Body of pancreas (tissue), 4 donors: ENCODE measurements around the gene CYP2D6. TPM values are rescaled to one million over a fixed set of nuclear protein-coding genes. Genes with fewer than 3 reads are reported as not detected.

ENCODE experiments used
- ATAC-seq: fragments of 150-250 bp; one replicate; pipeline ENCODE4 v1.9.1; 2016
- DNase-seq, 4 donors: peaks; one replicate each; pipeline ENCODE4 v3.0.0-alpha.2; 2019
- H3K27ac ChIP-seq, 4 donors: fragments of 200-600 bp; sonication (generic); 1 replicate in 3 of 4; 2 replicates in 1 of 4; pipeline versions ENCODE4 v1.5.1 to v1.6.1; 2016 to 2019; ENCODE audit warnings: mild to moderate bottlenecking in 1 of 4, mixed read lengths in 1 of 4, moderate library complexity in 1 of 4
- H3K27me3 ChIP-seq, 2 donors: fragments of 200-600 bp; sonication (generic); one replicate each; pipeline ENCODE4 v1.6.0; 2016; ENCODE audit warnings: mild to moderate bottlenecking in 1 of 2
- H3K36me3 ChIP-seq, 2 donors: fragments of 200-600 bp; sonication (generic); replicated peaks in 1 of 2; 2 replicates each; pipeline ENCODE4 v1.5.1; 2016; ENCODE audit warnings: low read depth in 2 of 2; ENCODE audit not compliant: insufficient read depth in 1 of 2
- H3K4me1 ChIP-seq: fragments of 200-600 bp; sonication (generic); one replicate; pipeline ENCODE4 v1.6.0; 2016
- H3K4me3 ChIP-seq, 2 donors: fragments of 200-600 bp; sonication (generic); 1 replicate in 1 of 2; 2 replicates in 1 of 2; pipeline ENCODE4 v1.5.1; 2016 to 2019
- H3K9me3 ChIP-seq, 3 donors: fragments of 200-600 bp; sonication (generic); 1 replicate in 2 of 3; 2 replicates in 1 of 3; pipeline ENCODE4 v1.5.1; 2016
- POLR2A ChIP-seq, 3 donors: fragments of 450-650 bp; IDR thresholded peaks; one replicate each; pipeline ENCODE4 v1.6.1; 2016; ENCODE audit warnings: antibody characterized with exemption in 3 of 3, mild to moderate bottlenecking in 2 of 3
- WGBS, 2 donors: methylation state at CpG; one replicate each; pipeline ENCODE4 v1.1.5; 2017; 5-methylcytosine and 5-hydroxymethylcytosine counted together
- intact Hi-C: fragments of 100-400 bp; cut with DNase I; formaldehyde crosslinking; loops from one replicate; pipeline ENCODE4 v1.15.1; 2023
- total RNA-seq, 2 donors: library from RNA; depleted of rRNA; stranded (reverse); fragments of >200 nt; gene quantifications; one replicate each; pipeline ENCODE4 v1.1.0, GENCODE V29; 2016
- TF ChIP-seq, protein P1 (sequence below), 7 experiments: fragments of 450-650 bp in 4 of 7; fragments of 200-600 bp in 3 of 7; sonication (generic) in 3 of 7; IDR thresholded peaks; one replicate each; pipeline ENCODE4 v1.5.1; 2016 to 2019; ENCODE audit warnings: antibody characterized with exemption in 7 of 7

Gene CYP2D6
- total RNA-seq, 2 donors from 2014 or later = 0.52 to 2.0 TPM

DNA sequence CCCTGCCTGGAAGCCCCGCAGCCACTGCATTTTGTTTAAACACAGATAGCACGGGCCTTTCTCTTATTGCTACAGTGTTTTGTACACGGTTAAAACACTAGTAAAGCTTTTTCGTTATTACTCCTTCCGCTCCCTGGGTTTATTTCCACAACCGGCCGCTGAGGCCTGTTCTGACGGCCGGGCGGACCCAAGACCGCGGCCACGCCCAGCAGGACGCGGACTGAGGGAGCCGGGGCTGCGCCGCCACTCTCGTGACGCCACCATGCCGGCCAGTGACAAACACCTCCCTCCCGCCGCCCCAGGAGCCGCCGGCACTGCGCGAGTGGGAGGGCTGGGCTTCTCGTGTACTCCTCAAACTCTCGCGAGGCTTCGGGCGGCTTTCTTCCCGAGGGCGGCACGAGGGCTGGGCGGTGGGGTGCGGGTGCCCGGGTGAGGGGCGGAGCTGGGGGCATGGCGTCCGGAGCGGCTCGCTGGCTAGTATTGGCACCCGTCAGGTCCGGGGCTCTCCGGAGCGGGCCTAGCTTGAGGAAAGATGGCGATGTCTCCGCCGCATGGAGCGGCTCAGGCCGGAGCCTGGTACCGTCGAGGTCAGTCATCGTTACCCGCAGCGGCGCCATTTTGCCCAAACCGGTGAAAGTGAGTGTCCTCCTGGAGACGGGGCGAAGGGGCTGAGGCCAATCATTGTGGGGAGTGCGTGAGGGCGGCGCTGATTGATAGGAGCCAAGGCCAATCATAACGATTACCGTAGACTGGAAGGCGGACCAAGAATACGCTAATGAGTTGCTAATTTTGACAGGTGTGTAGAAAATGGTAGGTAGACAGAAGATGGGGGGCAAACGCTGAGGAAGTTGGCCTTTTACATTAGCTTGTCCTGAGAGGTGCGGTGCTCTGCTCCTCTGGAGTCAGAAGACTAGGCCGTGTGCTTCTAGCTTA is 51.0 kb downstream of the CYP2D6 start, which contains the start of gene SMDT1:
Gene SMDT1 (plus strand): TSS at position 382 of the 933 bp plus-strand sequence. CDS start 69 bp downstream, at position 451.
- peak; percentile 90 to 93 (median 92) for TF ChIP-seq POLR2A (IDR thresholded peaks at IDR 0.05)
- TF ChIP-seq, protein P1, sequence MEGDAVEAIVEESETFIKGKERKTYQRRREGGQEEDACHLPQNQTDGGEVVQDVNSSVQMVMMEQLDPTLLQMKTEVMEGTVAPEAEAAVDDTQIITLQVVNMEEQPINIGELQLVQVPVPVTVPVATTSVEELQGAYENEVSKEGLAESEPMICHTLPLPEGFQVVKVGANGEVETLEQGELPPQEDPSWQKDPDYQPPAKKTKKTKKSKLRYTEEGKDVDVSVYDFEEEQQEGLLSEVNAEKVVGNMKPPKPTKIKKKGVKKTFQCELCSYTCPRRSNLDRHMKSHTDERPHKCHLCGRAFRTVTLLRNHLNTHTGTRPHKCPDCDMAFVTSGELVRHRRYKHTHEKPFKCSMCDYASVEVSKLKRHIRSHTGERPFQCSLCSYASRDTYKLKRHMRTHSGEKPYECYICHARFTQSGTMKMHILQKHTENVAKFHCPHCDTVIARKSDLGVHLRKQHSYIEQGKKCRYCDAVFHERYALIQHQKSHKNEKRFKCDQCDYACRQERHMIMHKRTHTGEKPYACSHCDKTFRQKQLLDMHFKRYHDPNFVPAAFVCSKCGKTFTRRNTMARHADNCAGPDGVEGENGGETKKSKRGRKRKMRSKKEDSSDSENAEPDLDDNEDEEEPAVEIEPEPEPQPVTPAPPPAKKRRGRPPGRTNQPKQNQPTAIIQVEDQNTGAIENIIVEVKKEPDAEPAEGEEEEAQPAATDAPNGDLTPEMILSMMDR (IDR thresholded peaks at IDR 0.05) = peak in 1 of 7 experiments; percentile 2
- H3K9me3 ChIP-seq = no peaks in the 10 kb centered on the region
- peaks cover 0 to 8% of the 10 kb centered on the region in 2 donors for H3K36me3 ChIP-seq
- ATAC-seq (peak; percentile 91), DNase-seq (peak; percentile 99)
- peaks cover 53% of the 10 kb centered on the region for H3K4me1 ChIP-seq
- no peaks in the 10 kb centered on the region for H3K27me3 ChIP-seq
- peak within 1 kb of the TSS; percentile 44 to 54 for H3K4me3 ChIP-seq
- intact Hi-C loops = no loop called here
- peak within 1 kb of the TSS; percentile 96 to 99 (median 98) for H3K27ac ChIP-seq
- 0 to 1% methylated on average over 31 to 71 of the region's 71 CpGs for WGBS, 2 donors

DNA sequence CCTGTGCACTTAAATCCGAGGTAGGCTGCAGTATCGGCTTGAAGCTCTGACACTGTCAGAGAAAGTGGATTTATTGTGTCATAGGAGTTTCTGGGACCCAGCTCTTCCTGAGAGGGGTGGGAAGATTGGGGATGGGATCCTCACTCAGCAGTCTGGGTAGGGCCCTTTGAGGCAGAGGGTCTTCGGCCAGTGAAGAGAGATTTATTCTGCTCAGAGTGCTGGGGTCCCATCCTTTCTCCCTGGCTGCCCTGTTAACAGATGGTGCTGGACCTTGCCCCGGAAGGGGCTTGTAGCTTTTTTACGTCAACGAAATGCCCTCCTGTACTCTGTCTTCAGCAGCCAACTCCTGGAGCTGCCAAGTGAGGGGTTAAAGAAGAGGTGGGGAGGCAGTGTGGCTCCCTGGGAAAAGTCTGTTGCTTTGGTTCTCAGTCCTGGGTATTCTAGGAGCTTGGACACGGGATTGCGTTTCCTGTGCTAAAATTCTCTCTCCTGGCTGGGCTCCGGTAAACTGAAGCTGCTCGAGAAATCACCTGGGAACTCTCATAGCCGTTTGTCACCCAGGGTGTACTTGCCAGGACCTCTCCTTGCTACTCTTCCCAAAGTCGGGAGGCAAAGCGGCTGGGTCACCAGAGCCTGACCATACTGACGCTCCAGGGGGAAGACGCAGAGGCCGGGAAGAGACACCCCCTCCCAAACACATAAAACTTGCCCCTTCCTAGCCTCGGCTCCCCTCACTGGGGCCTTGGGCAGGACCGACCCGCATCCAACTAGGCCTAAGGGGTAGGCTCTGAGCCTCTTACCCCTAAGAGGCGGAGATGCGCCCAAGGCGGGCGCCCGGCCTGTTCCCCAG is 51.9 kb downstream of the CYP2D6 start:
- Histone ChIP-seq H3K4me1 (peaks cover 57% of the 10 kb centered on the region), H3K9me3 (no peaks in the 10 kb centered on the region), H3K27me3 (no peaks in the 10 kb centered on the region), H3K36me3 (peaks cover 0 to 8% of the 10 kb centered on the region in 2 donors), H3K4me3 (no peak overlapping the region), H3K27ac (peak overlapping the region; percentile 96 to 99 (median 98))
- TF ChIP-seq, protein P1 (IDR thresholded peaks at IDR 0.05) = no peak
- TF ChIP-seq POLR2A (IDR thresholded peaks at IDR 0.05) = no peak
- ATAC-seq = peak; percentile 1
- peak in 2 of 4 donors; percentile 23 to 31 for DNase-seq
- intact Hi-C loops = no loop called here
- 30 to 37% methylated on average over 15 to 24 of the region's 24 CpGs for WGBS, 2 donors

DNA sequence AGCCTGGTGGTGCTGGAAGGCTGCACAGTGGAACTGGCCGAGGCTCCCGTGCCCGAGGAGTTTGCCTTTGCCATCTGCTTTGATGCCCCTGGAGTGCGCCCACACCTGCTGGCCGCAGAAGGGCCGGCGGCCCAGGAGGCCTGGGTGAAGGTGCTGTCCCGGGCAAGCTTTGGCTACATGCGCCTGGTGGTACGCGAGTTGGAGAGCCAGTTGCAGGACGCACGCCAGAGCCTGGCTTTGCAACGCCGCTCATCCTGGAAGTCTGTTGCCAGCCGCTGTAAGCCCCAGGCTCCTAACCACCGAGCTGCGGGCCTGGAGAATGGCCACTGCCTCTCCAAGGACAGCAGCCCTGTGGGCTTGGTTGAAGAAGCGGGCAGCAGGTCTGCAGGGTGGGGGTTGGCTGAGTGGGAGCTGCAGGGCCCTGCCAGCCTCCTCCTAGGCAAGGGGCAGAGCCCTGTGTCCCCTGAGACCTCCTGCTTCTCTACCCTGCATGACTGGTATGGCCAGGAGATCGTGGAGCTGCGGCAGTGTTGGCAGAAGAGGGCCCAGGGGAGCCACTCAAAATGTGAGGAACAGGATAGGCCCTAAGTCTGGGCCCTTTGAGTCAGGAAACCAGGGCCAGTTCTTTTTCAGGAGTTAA is 53.0 kb downstream of the CYP2D6 start:
- DNase-seq (peak in 1 of 4 donors; percentile 14), ATAC-seq (no peak)
- H3K9me3 ChIP-seq = no peaks in the 10 kb centered on the region
- peak overlapping the region in 3 of 4 donors; percentile 96 to 99 (median 97) for H3K27ac ChIP-seq
- intact Hi-C loops = no loop called here
- no peaks in the 10 kb centered on the region for H3K27me3 ChIP-seq
- TF ChIP-seq, protein P1 (IDR thresholded peaks at IDR 0.05) = no peak
- peaks cover 0 to 4% of the 10 kb centered on the region in 2 donors for H3K36me3 ChIP-seq
- peaks cover 62% of the 10 kb centered on the region for H3K4me1 ChIP-seq
- no peak overlapping the region for H3K4me3 ChIP-seq
- WGBS, 2 donors = 90 to 100% methylated on average over 2 to 10 of the region's 21 CpGs

DNA sequence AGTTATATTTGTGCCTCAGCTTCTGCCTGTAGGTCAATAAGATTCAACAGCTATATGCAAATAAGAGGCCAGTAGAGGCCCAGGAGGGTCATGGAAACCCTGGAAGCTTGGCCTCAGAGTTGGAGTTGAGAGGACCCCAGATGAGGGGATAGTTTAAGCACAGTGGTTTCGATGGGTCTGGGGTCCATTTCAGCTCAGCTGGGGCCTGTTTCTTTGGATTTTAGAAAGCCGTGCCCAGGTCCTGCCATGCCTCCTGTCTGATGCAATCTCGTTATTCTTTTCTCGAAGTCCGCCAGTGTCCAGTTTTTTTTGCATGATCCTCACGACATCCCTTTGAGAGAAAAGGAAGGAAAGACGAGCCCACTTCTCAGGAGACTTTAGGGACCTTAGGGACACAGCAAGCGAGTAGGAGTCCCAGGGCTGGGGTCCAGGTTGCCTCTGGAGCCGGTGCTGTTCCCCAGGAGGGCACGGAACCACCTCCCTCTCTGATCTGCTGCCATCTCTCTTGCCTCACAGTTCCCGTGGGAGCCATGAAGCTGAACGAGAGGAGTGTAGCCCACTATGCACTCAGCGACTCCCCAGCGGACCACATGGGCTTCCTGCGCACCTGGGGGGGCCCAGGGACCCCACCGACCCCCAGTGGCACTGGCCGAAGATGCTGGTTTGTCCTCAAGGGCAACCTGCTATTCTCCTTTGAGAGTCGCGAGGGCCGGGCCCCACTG is 53.7 kb downstream of the CYP2D6 start:
- no peak for DNase-seq
- no peak overlapping the region for H3K4me3 ChIP-seq
- no peaks in the 10 kb centered on the region for H3K36me3 ChIP-seq
- 88 to 89% methylated on average over 13 to 20 of the region's 20 CpGs for WGBS, 2 donors
- no peak for ATAC-seq
- H3K27me3 ChIP-seq = no peaks in the 10 kb centered on the region
- no peaks in the 10 kb centered on the region for H3K9me3 ChIP-seq
- peaks cover 57% of the 10 kb centered on the region for H3K4me1 ChIP-seq
- peak overlapping the region in 2 of 4 donors; percentile 97 to 99 for H3K27ac ChIP-seq
- intact Hi-C loops = no loop called here
- TF ChIP-seq, protein P1 (IDR thresholded peaks at IDR 0.05) = no peak
- TF ChIP-seq POLR2A (IDR thresholded peaks at IDR 0.05) = no peak
